ENCODE data around the gene CCDC117. TPM values are rescaled to one million over a fixed set of nuclear protein-coding genes. Genes with fewer than 3 reads are reported as not detected.
"Not testable (repeated sequence)": the region's sequence is repeated elsewhere in the genome, so short reads cannot be mapped to it uniquely, and the experiment has no call there.

CCDC117 gene
- total RNA-seq, 1 donor from 2014 or later = 21.9 TPM

- H3K36me3 Mint-ChIP-seq (ENCODE audit: low read depth) = peaks cover 2% of the 10 kb centered on the region
- TF ChIP-seq CTCF (IDR thresholded peaks at IDR 0.05) = no peak
- H3K27ac Mint-ChIP-seq = no peak overlapping the region
- peaks cover 25% of the 10 kb centered on the region for H3K4me1 Mint-ChIP-seq
- ChIA-PET CTCF (interaction anchor here (1.0 to 2.4 kb wide), 3 partner anchors 9 to 219 kb away, joined by 3 to 9 read pairs (median 3); no protein-coding TSS in a partner anchor), POLR2A (interaction anchor here (0.5 to 1.1 kb wide), 2 partner anchors 19 to 22 kb away, joined by 3 read pairs; partner anchors contain the start of gene XBP1)
- no peaks in the 10 kb centered on the region for H3K27me3 Mint-ChIP-seq
- DNase-seq (no peak), ATAC-seq (ENCODE audit: low read depth) (no peak)
- intact Hi-C loops (cut with micrococcal nuclease) = no loop called here
- H3K4me3 Mint-ChIP-seq = no peak overlapping the region
- no peaks in the 10 kb centered on the region for H3K9me3 Mint-ChIP-seq
Observed at GRCh38 chr22:28819253-28820096, 47.0 kb downstream of the CCDC117 start.

DNA sequence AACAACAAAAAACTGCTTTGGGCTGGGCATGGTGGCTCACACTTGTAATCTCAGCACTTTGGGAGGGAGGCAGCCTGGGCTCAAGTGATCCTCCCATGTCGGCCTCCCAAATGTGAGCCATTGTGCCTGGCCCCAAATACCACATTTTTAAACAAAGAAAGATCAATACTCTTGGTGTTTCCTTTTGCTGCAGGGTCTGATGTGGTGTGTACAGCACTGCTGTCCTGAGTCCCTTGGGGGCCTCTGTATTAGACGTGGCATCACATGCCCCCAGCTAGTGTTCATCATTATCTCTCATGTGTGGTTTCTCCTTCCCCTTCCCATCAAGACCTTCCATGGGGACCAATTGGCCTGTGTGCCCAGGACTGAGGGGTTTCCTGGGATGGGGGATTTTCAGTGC, 48.4 kb downstream of the CCDC117 start:
- DNase-seq (no peak), ATAC-seq (ENCODE audit: low read depth) (no peak)
- POLR2A ChIA-PET = no interaction called here
- Mint-ChIP-seq H3K36me3 (ENCODE audit: low read depth) (peaks cover 2% of the 10 kb centered on the region), H3K27ac (no peak overlapping the region), H3K4me1 (peaks cover 25% of the 10 kb centered on the region), H3K4me3 (no peak overlapping the region), H3K9me3 (no peaks in the 10 kb centered on the region), H3K27me3 (no peaks in the 10 kb centered on the region)
- intact Hi-C loops (cut with micrococcal nuclease) = no loop called here
- CTCF ChIA-PET = no interaction called here
- TF ChIP-seq CTCF (IDR thresholded peaks at IDR 0.05) = no peak

DNA sequence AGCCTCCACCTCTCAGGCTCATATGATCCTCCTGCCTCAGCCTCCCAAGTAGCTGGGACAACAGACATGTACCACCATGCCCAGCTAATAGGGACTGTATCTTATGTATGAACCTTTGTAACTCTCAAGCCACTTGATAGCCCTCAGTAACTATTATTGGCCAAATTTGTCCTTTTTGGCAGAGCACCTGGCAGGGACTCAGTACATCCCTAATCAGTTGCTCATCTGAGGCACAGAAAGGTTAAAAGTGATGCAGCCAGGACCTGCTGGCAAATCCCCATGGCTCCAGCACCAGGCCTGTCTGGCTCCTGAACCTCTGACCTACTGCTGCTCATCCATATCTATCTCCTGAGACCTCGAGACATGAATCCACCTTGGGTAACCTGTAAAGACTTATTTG, 49.0 kb downstream of the CCDC117 start:
- DNase-seq (no peak), ATAC-seq (ENCODE audit: low read depth) (no peak)
- Mint-ChIP-seq H3K27me3 (no peaks in the 10 kb centered on the region), H3K4me1 (peaks cover 25% of the 10 kb centered on the region), H3K9me3 (no peaks in the 10 kb centered on the region), H3K4me3 (no peak overlapping the region), H3K27ac (no peak overlapping the region), H3K36me3 (ENCODE audit: low read depth) (peaks cover 2% of the 10 kb centered on the region)
- TF ChIP-seq CTCF (IDR thresholded peaks at IDR 0.05) = no peak
- ChIA-PET POLR2A (no interaction called here), CTCF (interaction anchor here (1.5 kb wide), 1 partner anchor 220 kb away, joined by 4 read pairs; no protein-coding TSS in a partner anchor)
- intact Hi-C loops (cut with micrococcal nuclease) = no loop called here

DNA sequence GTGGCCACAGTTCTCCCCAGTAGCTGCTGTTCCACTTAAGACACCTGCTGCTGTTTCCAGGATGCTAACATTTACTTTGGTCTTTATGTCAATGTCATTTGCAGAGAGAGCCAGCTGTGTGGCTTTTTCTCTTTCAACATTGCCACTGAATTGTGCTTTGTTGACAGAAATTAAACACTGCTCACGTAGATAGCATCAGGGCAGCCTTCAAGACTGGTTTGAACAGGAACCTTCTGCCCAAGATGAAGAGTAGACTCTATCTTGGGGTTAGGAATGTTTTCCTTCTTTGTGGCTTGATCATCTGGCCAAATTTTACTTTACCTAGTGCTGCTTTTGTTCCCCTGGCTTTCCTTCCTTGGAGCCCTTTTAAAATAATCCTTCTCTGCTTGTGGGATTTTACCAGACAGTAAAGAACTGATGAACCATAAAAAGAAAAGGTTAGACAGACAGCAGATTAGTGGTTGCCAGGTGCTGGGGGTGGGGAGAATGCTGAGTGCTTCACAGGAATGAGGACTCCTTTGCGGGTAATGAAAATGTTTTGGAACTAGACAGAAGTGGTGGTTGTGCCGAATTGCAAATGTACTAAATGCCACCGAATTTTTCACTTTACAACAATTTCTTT, 50.5 kb downstream of the CCDC117 start:
- ChIA-PET CTCF (interaction anchor here (1.5 kb wide), 1 partner anchor 222 kb away, joined by 4 read pairs; no protein-coding TSS in a partner anchor), POLR2A (no interaction called here)
- H3K4me3 Mint-ChIP-seq = no peak overlapping the region
- no peak overlapping the region for H3K27ac Mint-ChIP-seq
- no peaks in the 10 kb centered on the region for H3K9me3 Mint-ChIP-seq
- H3K36me3 Mint-ChIP-seq (ENCODE audit: low read depth) = peaks cover 2% of the 10 kb centered on the region
- no peak for TF ChIP-seq CTCF (IDR thresholded peaks at IDR 0.05)
- intact Hi-C loops (cut with micrococcal nuclease) = no loop called here
- DNase-seq (no peak), ATAC-seq (ENCODE audit: low read depth) (no peak)
- no peaks in the 10 kb centered on the region for H3K27me3 Mint-ChIP-seq
- peaks cover 21% of the 10 kb centered on the region for H3K4me1 Mint-ChIP-seq

DNA sequence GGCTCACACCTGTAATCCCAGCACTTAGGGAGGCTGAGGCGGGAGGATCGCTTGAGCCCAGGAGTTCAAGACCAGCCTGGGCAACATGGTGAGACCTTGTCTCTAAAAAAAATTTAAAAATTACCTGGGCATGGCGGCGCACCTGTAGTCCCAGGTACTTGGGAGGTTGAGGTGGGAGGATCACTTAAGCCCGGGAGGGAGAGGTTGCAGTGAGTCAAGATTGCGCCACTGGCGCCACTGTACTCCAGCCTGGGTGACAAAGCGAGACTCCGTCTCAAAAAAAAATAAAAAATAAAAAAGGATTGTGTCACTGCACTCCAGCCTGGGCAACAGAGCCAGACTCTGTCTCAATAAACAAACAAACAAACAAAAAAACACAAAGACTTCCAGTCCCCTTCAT, 52.0 kb downstream of the CCDC117 start:
- H3K4me1 Mint-ChIP-seq; H3K27me3 Mint-ChIP-seq; H3K36me3 Mint-ChIP-seq (ENCODE audit: low read depth); DNase-seq; CTCF ChIA-PET; H3K4me3 Mint-ChIP-seq; H3K9me3 Mint-ChIP-seq; ATAC-seq (ENCODE audit: low read depth); H3K27ac Mint-ChIP-seq; POLR2A ChIA-PET; intact Hi-C loops (cut with micrococcal nuclease): not testable (repeated sequence)

DNA sequence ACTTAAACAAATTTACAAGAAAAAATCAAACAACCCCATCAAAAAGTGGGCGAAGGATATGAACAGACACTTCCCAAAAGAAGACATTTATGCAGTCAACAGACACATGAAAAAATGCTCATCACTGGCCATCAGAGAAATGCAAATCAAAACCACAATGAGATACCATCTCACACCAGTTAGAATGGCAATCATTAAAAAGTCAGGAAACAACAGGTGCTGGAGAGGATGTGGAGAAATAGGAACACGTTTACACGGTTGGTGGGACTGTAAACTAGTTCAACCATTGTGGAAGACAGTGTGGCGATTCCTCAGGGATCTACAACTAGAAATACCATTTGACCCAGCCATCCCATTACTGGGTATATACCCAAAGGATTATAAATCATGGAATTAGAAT, 53.9 kb downstream of the CCDC117 start:
- H3K27me3 Mint-ChIP-seq; DNase-seq; CTCF ChIA-PET; intact Hi-C loops (cut with micrococcal nuclease); H3K36me3 Mint-ChIP-seq (ENCODE audit: low read depth); H3K4me1 Mint-ChIP-seq; ATAC-seq (ENCODE audit: low read depth); H3K27ac Mint-ChIP-seq; H3K4me3 Mint-ChIP-seq; POLR2A ChIA-PET; H3K9me3 Mint-ChIP-seq: not testable (repeated sequence)
